Parathyroid adenoma (tissue), 2 donors: ENCODE results near the gene KHNYN.

ENCODE experiments used
- H2AFZ ChIP-seq: fragments of 300-600 bp; sonication (generic); one replicate; pipeline ENCODE4 v1.7.0; 2017; ENCODE audit warnings: antibody characterized with exemption, mild to moderate bottlenecking
- H3K27ac ChIP-seq: fragments of 300-600 bp; sonication (generic); one replicate; pipeline ENCODE4 v1.7.0; 2017
- H3K27me3 ChIP-seq: fragments of 300-600 bp; sonication (generic); one replicate; pipeline ENCODE4 v1.7.0; 2017; ENCODE audit warnings: low read length; ENCODE audit not compliant: control insufficient read depth, insufficient read depth
- H3K36me3 ChIP-seq: fragments of 300-600 bp; sonication (generic); one replicate; pipeline ENCODE4 v1.7.0; 2017; ENCODE audit warnings: low read length; ENCODE audit not compliant: control insufficient read depth, insufficient read depth
- H3K4me1 ChIP-seq: fragments of 300-600 bp; sonication (generic); one replicate; pipeline ENCODE4 v1.7.0; 2017; ENCODE audit warnings: control low read depth
- H3K4me2 ChIP-seq: fragments of 300-600 bp; sonication (generic); one replicate; pipeline ENCODE4 v1.7.0; 2017; ENCODE audit warnings: low read length
- H3K4me3 ChIP-seq: fragments of 300-600 bp; sonication (generic); one replicate; pipeline ENCODE4 v1.7.0; 2017; ENCODE audit warnings: low read depth, low read length
- H3K79me2 ChIP-seq: fragments of 300-600 bp; sonication (generic); one replicate; pipeline ENCODE4 v1.7.0; 2017; ENCODE audit warnings: control low read depth
- H3K9ac ChIP-seq: fragments of 300-600 bp; sonication (generic); one replicate; pipeline ENCODE4 v1.7.0; 2017; ENCODE audit warnings: mild to moderate bottlenecking
- H3K9me3 ChIP-seq: fragments of 300-600 bp; sonication (generic); one replicate; pipeline ENCODE4 v1.7.0; 2017; ENCODE audit warnings: low read length; ENCODE audit not compliant: control insufficient read depth
- TF ChIP-seq, protein P1 (sequence below): fragments of 300-600 bp; sonication (generic); IDR thresholded peaks from one replicate; pipeline ENCODE4 v1.7.0; 2017; ENCODE audit warnings: antibody characterized with exemption, mild to moderate bottlenecking
- donor health status: primary hyperparathyroidism.

KHNYN gene

GRCh38 chr14:24422261-24422660, 7.5 kb upstream of the KHNYN start:
- H2AFZ ChIP-seq = no peak overlapping the region
- no peak overlapping the region for H3K27ac ChIP-seq
- peaks cover 6% of the 10 kb centered on the region for H3K4me1 ChIP-seq
- H3K36me3 ChIP-seq = no peaks in the 10 kb centered on the region
- no peak overlapping the region for H3K4me3 ChIP-seq
- no peaks in the 10 kb centered on the region for H3K9me3 ChIP-seq
- no peak overlapping the region for H3K9ac ChIP-seq
- H3K27me3 ChIP-seq = no peaks in the 10 kb centered on the region
- TF ChIP-seq, protein P1, sequence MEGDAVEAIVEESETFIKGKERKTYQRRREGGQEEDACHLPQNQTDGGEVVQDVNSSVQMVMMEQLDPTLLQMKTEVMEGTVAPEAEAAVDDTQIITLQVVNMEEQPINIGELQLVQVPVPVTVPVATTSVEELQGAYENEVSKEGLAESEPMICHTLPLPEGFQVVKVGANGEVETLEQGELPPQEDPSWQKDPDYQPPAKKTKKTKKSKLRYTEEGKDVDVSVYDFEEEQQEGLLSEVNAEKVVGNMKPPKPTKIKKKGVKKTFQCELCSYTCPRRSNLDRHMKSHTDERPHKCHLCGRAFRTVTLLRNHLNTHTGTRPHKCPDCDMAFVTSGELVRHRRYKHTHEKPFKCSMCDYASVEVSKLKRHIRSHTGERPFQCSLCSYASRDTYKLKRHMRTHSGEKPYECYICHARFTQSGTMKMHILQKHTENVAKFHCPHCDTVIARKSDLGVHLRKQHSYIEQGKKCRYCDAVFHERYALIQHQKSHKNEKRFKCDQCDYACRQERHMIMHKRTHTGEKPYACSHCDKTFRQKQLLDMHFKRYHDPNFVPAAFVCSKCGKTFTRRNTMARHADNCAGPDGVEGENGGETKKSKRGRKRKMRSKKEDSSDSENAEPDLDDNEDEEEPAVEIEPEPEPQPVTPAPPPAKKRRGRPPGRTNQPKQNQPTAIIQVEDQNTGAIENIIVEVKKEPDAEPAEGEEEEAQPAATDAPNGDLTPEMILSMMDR = no peak
- H3K79me2 ChIP-seq = no peaks in the 10 kb centered on the region
- H3K4me2 ChIP-seq = no peak overlapping the region

- Histone ChIP-seq H3K4me1 (peaks cover 6% of the 10 kb centered on the region), H3K9me3 (no peaks in the 10 kb centered on the region), H3K9ac (no peak overlapping the region), H3K27ac (no peak overlapping the region), H3K79me2 (no peaks in the 10 kb centered on the region), H3K36me3 (no peaks in the 10 kb centered on the region), H3K27me3 (no peaks in the 10 kb centered on the region), H3K4me2 (no peak overlapping the region), H2AFZ (no peak overlapping the region), H3K4me3 (no peak overlapping the region)
- TF ChIP-seq, protein P1 = no peak
Measured at GRCh38 chr14:24422694-24423601, 6.8 kb upstream of the KHNYN start.

- Histone ChIP-seq H3K4me2 (no peak overlapping the region), H3K9me3 (no peaks in the 10 kb centered on the region), H3K27me3 (no peaks in the 10 kb centered on the region), H3K4me1 (peaks cover 7% of the 10 kb centered on the region), H3K36me3 (no peaks in the 10 kb centered on the region), H3K4me3 (no peak overlapping the region), H3K79me2 (no peaks in the 10 kb centered on the region), H3K9ac (no peak overlapping the region), H2AFZ (no peak overlapping the region), H3K27ac (no peak overlapping the region)
- TF ChIP-seq, protein P1 = no peak
Measured at GRCh38 chr14:24425704-24426103, 4.0 kb upstream of the KHNYN start.

DNA sequence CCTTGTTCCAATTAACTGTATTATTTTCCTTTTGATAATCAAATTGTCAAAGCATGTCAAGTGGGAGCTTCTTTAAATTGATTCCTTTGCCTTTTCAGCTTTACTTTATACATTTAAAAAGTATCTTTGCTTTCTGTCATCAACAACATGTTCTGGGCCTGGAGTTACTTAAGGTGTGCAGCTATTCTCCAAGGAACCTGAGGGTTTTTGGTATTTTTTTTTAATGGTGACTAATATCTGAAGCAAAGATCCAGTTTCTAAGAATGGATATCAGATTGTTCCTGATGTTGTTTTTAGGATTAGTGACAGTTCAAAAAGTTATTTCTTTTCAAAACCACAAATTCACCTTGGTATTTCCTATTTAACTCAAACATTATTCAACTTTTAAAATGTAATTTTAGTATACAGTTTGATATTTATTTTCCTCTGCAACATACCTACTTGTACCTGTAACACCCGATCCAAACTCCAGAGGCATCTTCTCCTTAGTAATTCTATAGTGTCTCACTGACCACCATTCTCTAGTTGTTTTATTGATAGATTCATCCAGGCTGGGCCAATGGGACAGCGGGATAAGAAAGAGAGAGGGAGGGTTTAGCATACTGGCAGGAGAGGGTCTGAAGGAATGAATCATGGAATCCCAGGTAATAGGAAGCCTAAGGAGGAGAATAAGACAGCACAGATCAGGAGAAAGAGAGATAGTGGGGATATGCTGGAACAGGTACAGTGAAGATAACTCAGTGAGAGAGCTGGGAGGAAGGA, 3.4 kb upstream of the KHNYN start:
- Histone ChIP-seq H2AFZ (no peak overlapping the region), H3K27me3 (no peaks in the 10 kb centered on the region), H3K36me3 (no peaks in the 10 kb centered on the region), H3K4me1 (peaks cover 13% of the 10 kb centered on the region), H3K4me3 (no peak overlapping the region), H3K9me3 (no peaks in the 10 kb centered on the region), H3K27ac (no peak overlapping the region), H3K9ac (no peak overlapping the region), H3K4me2 (no peak overlapping the region), H3K79me2 (no peaks in the 10 kb centered on the region)
- TF ChIP-seq, protein P1 = no peak
